Motor neuron (in vitro differentiated cells): ENCODE results near the gene PSMG3. TPM values are rescaled to one million over a fixed set of nuclear protein-coding genes. Genes with fewer than 3 reads are reported as not detected.

Experiments used
- ATAC-seq, 8 experiments: fragments of 200-7000 bp; cut with Tn5 transposase; replicated peaks in 6 of 8; 2 replicates each; pipeline ENCODE4 v1.8.0; 2021; ENCODE audit warnings: mild to moderate bottlenecking in 8 of 8, moderate library complexity in 8 of 8
- H3K27ac ChIP-seq, 2 donors: fragments of 250-450 bp; sonication (Bioruptor Pico); 2 replicates each; pipeline ENCODE4 v1.9.0; 2021; ENCODE audit warnings: antibody characterized with exemption in 2 of 2, mild to moderate bottlenecking in 2 of 2, moderate library complexity in 1 of 2
- H3K4me1 ChIP-seq, 2 donors: fragments of 250-450 bp; sonication (Bioruptor Pico); replicated peaks in 1 of 2; 2 replicates each; pipeline ENCODE4 v1.6.1; 2021; ENCODE audit warnings: antibody characterized with exemption in 2 of 2, mild to moderate bottlenecking in 2 of 2, moderate library complexity in 1 of 2
- H3K4me3 ChIP-seq, 5 donors: fragments of 250-450 bp; sonication (Bioruptor Pico); 2 replicates each; pipeline ENCODE4 v1.9.0; 2021; ENCODE audit warnings: antibody characterized with exemption in 5 of 5, mild to moderate bottlenecking in 5 of 5, moderate library complexity in 4 of 5
- WGBS, 10 experiments: fragments of 450-650 bp; shearing (Covaris generic); methylation state at CpG; one replicate each; pipeline ENCODE4 v1.0.0; 2022; 5-methylcytosine and 5-hydroxymethylcytosine counted together
- in situ Hi-C, 9 experiments: fragments of 400-800 bp; cut with MboI; loops; one replicate each; pipeline ENCODE4 v1.15.0; 2021; ENCODE audit warnings: low sequenced_read_pairs in 9 of 9, low pct_unique_long_range_greater_than_20kb in 2 of 9; ENCODE audit not compliant: unreplicated experiment in 9 of 9
- total RNA-seq, 8 experiments: library from RNA; unstranded; fragments of 300-600 nt; gene quantifications; 2 replicates each; pipeline versions ENCODE4 v1.2.3 to v1.2.4, GENCODE V29; 2022

PSMG3 gene
- total RNA-seq, 8 experiments from 2014 or later = 24.0 to 52.8 (median 44.8) TPM

DNA sequence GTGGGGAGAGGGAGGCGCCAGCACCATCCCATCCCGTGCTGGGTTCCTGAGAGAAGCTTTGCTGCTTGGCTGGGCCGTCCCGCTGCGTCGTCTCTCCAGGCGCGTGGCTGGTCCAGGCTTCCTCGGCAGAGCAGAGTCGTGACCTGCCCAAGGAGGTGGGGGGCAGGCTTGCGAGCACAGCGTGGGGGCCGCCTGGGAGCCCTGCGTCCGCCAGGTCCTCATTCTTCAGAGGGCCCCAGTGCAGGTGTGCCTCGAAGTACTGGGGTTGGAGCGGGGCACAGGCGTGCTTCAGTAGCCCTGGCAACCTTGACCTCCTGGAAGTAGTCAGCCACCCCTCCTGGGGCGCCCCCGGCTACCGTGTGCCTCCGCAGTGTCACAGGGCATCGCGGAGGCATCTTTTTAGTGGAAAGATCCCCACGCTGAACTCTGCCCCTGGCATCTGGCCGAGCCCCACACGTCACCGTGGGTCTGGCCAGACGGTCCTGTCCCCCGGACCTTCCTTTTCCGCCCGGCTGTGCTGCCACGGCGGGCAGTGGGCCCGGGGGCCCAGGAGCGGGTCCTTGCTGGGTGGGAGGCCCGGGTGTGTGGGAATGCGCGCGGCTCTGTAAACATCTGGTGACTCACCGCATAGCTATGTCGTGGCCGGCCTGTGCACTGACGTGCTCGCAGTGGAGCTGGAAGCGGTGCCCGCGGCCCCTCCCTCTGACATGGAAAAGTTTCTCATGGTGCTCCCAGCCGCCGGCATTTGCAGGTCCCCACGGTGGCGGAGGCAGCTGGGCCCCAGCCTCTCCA lies 32.9 kb downstream of the PSMG3 start:
- 2 to 40% (median 24%) methylated on average over 1 to 19 of the region's 52 CpGs; no CpG with 5 or more reads in 5 of the 10 experiments for WGBS, 10 experiments
- H3K27ac ChIP-seq = peak overlapping the region; percentile 9 to 91
- H3K4me1 ChIP-seq = peaks cover 61 to 65% of the 10 kb centered on the region in 2 donors

GRCh38 chr7:1536455-1536742 lies 33.4 kb downstream of the PSMG3 start:
- WGBS, 10 experiments = 62 to 76% (median 70%) methylated on average over 2 to 4 of the region's 7 CpGs; no CpG with 5 or more reads in 7 of the 10 experiments
- no peak for ATAC-seq
- in situ Hi-C loops = no loop called here
- H3K4me1 ChIP-seq = peaks cover 65 to 71% of the 10 kb centered on the region in 2 donors
- no peak overlapping the region for H3K4me3 ChIP-seq
- H3K27ac ChIP-seq = peak overlapping the region in 1 of 2 donors; percentile 91

More for the DNA sequence above, 32.9 kb downstream of the PSMG3 start:
- peak overlapping the region in 2 of 5 donors; percentile 18 to 33 for H3K4me3 ChIP-seq
- ATAC-seq = peak; percentile 51 to 85 (median 72)
- in situ Hi-C loops = no loop called here

GRCh38 chr7:1535701-1536454 lies 34.0 kb downstream of the PSMG3 start:
- no peak overlapping the region for H3K27ac ChIP-seq
- 40 to 91% (median 79%) methylated on average over 1 to 8 of the region's 42 CpGs; no CpG with 5 or more reads in 6 of the 10 experiments for WGBS, 10 experiments
- ATAC-seq = no peak
- H3K4me3 ChIP-seq = no peak overlapping the region
- H3K4me1 ChIP-seq = peaks cover 69 to 73% of the 10 kb centered on the region in 2 donors
- in situ Hi-C loops = no loop called here

- ATAC-seq = no peak
- in situ Hi-C loops = no loop called here
- H3K4me3 ChIP-seq = no peak overlapping the region
- 33 to 100% (median 80%) methylated on average over 1 to 6 of the region's 6 CpGs; no CpG with 5 or more reads in 3 of the 10 experiments for WGBS, 10 experiments
- H3K4me1 ChIP-seq = peaks cover 72 to 75% of the 10 kb centered on the region in 2 donors
- H3K27ac ChIP-seq = no peak overlapping the region
These were observed 34.8 kb downstream of the PSMG3 start for GRCh38 chr7:1535100-1535458.

DNA sequence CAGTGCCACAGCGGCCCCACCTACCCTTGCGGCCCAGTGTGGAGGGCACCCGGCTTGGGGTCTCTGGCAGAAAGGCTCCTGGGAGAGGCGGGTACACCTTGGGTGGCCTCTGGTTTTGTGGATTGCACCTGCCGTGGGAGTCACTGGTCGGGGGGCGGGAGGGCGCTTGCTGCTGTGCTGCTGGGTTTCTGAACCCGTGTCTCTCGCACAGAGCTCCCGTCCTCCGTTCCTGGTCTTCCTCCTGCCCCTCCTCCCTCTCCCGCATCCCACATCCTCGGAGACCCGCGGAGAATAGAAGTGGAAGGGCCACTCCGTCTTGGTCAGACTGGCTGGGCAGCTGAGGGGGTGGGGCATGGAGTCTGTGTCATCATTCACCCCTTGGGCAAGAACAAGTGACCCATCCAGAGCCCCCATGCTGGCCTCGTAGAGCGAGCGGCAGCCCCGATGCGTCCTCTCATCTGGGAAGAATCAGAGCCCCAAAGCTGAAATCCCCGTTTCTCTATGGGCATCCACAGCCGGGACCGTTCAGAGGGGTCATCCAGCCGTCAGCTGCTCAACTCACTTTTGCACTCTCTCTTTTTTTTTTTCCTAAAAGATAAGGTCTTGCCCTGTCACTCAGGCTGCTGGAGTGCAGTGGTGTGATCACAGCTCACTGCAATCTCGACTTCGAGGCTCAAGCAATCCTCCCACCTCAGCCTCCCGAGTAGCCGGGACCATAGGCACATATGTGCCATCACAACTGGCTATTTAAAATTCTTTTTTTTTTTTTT lies 35.3 kb downstream of the PSMG3 start:
- no peak for ATAC-seq
- Histone ChIP-seq H3K4me3 (no peak overlapping the region), H3K4me1 (peaks cover 73 to 78% of the 10 kb centered on the region in 2 donors), H3K27ac (peak overlapping the region in 1 of 2 donors; percentile 68)
- in situ Hi-C loops = no loop called here
- WGBS, 10 experiments = 58 to 95% (median 86%) methylated on average over 4 to 7 of the region's 30 CpGs; no CpG with 5 or more reads in 3 of the 10 experiments

DNA sequence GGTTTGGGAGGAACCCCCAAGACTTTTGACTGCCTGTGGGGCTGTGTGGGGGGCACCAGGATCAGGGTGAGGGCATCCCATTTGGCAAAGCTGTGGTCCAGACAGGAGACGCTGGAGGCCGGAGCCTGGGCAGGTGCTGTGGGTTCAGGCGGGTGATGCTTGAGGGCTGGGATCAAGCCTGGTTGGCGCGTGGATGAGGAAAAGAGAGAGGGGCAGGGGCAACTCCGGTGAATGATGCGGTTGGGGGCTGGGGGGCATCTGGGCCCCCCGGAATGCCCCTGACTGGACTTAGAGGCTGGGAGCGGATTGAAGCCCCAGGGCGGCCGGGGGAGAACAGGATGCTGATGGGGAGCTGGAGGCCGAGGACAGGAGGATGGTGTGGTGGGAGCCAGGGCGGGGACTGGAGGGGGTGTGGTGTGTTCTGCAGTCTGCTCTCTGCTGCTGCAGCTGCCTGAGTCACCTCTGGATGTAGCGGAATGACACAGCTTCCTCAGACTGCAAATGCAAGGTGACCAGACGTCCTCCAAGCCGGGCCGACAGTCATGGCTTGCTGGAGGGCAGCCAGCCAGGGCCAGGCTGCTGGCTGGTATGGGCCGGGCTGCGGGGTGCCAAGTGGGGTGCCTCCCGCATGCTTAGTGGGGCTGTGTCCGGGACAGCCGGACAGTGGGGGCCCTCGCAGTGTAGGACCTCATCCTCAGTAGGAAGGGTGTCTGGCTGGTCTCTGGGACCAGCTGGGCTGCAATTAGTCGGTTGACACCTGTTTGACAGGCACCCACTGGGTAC lies 36.1 kb downstream of the PSMG3 start:
- in situ Hi-C loops = no loop called here
- 31 to 93% (median 70%) methylated on average over 3 to 7 of the region's 24 CpGs; no CpG with 5 or more reads in 7 of the 10 experiments for WGBS, 10 experiments
- Histone ChIP-seq H3K27ac (peak overlapping the region in 1 of 2 donors; percentile 68), H3K4me3 (no peak overlapping the region), H3K4me1 (peaks cover 65 to 70% of the 10 kb centered on the region in 2 donors)
- peak; percentile 2 to 40 (median 24) for ATAC-seq

DNA sequence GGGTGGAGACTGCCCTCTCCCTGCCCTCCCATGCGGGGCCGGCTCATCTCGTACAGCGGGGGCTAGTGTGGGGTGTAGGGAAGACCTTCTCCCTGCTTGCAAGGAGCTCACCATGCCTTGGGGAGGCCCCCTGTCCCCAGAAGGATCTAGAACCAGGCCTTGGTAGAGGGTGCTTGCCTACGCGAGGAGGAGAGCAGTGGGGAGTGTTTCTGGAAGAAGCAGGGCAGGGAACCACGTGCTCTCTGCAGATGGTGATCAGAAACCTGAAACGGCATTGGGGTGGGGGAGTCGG lies 36.6 kb downstream of the PSMG3 start:
- in situ Hi-C loops = no loop called here
- peak overlapping the region in 1 of 2 donors; percentile 43 for H3K27ac ChIP-seq
- 84% methylated on average over 4 of the region's 9 CpGs; no CpG with 5 or more reads in 9 of the 10 experiments for WGBS, 10 experiments
- peaks cover 60 to 65% of the 10 kb centered on the region in 2 donors for H3K4me1 ChIP-seq
- peak overlapping the region in 1 of 5 donors; percentile 48 for H3K4me3 ChIP-seq
- ATAC-seq = peak in 2 of 8 experiments; percentile 0 to 1

DNA sequence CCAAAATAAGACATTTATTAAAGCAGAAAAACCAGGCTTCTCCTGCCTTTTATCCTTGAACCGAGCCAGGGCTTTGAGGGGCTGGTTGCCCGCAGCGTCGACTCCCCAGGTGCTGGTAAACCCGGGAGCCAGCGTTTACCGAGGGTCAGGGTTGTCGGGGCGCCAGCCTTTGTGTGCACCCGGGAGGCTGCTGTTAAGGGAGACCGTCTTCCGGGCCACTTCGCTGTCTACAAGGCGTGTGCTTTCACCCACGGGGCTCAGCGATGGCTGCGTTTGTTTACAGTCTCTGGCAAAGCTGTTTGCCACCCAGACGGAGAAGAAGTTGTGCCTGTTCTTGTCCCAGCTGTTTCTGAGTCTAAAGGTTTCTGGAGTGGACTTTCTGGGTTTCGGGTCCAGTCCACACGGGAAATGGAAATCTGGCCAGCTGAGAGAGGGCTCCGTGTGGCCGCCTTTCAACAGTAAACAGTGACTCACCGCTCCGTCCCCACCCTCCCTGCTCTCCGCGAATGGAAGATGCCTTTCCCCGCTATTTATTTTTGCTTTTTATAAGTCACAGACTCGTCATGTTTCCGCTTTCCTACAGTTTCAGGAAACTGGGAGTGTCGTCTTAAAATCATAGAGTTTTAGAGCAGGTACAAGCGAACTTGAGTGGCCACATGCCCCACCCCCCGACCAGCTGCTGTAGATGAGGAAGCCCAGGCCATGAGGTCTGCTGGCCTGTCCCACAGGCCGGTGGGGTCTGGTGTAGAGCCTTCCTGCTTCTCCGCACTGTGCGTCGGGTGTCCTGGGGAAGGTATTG lies 37.2 kb downstream of the PSMG3 start:
- Histone ChIP-seq H3K4me1 (peaks cover 57 to 60% of the 10 kb centered on the region in 2 donors), H3K27ac (peak overlapping the region in 1 of 2 donors; percentile 43), H3K4me3 (peak overlapping the region in 2 of 5 donors; percentile 7 to 48)
- in situ Hi-C loops = no loop called here
- WGBS, 10 experiments = 0 to 44% (median 26%) methylated on average over 3 to 13 of the region's 36 CpGs; no CpG with 5 or more reads in 3 of the 10 experiments
- ATAC-seq = peak in 7 of 8 experiments; percentile 13 to 46 (median 15)

DNA sequence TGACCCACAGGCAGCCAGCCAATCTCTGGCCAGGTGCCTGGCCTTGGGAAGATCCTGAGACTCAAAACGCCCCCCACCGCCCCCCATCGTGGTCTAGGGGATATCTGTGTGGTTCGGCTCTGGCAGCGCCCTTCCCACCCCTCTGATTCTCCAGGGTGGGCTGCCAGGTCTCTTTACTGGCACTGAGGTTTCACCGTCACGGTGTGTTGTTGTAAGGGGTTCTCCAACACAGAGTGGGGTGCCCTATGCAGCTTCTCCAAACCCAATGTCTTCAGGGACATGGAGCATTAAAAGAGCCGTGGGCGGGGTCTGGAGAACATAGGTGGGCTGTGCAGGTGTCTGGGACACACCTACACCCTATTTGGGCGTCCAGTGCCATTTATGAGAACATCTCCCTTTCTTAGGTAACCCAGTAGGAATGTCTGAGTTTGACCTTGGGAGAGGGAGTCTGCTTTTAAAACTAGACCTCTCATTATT lies 37.8 kb downstream of the PSMG3 start:
- 20 to 83% (median 70%) methylated on average over 1 to 2 of the region's 10 CpGs; no CpG with 5 or more reads in 6 of the 10 experiments for WGBS, 10 experiments
- Histone ChIP-seq H3K4me1 (peaks cover 51 to 54% of the 10 kb centered on the region in 2 donors), H3K27ac (peak overlapping the region in 1 of 2 donors; percentile 22), H3K4me3 (peak overlapping the region in 2 of 5 donors; percentile 48 to 50)
- ATAC-seq = no peak
- in situ Hi-C loops = no loop called here

DNA sequence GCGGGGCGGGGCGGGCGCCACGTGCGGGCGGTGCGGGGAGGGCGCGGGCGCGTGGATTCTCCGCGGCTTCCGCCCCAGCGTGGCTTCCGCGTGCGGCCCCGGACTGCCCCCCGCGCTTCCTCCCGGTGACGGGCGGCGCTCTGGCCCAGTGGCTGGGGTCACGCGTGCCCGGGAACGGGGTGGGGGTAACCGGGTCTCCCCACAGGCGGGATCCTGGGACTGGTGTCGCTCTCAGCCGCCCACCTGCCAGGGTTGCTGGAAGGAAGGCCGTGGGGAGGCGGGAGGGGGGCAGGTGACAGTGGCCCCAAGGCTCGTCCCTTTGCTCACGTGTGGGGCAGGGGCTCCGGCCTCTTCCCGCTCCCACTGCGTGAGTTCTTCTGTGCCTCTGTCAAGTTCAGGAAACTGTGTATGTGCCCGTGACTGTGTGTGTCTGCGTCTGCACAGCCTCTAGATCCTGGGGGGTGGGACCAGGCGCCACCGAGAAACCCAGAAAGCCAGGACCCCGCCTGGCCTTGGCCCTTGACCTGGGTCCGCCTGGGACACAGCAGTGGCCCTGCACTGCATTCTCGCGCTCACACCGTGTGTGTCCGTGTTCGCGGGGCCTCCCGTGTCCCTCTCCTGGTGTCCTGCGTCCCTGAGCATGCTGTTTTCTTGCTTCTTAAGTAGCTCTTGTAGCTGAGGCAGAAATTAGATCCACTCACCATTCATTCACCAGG lies 38.4 kb downstream of the PSMG3 start:
- ATAC-seq = peak in 6 of 8 experiments; percentile 2 to 13 (median 10)
- in situ Hi-C loops = no loop called here
- peak overlapping the region in 1 of 2 donors; percentile 41 for H3K27ac ChIP-seq

DNA sequence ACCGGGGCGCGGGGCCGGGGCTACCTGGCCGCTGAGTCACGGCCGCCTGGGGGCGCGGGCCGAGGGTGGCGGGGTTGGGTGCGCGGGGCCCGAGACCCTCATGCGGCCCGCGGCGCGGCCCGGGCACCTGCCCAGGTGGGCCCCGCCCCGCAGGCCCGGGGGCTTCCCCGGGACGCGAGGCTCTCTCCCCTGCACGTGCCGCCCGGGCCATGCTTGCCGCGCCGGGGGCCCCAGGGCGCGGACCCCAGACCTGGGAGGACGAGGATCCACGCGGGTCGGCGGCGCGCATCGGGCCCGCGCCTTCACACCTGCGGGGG lies 38.9 kb downstream of the PSMG3 start:
- peak in 1 of 8 experiments; percentile 5 for ATAC-seq
- no CpG with 5 or more reads among the region's 45 CpGs for WGBS, 10 experiments
- Histone ChIP-seq H3K27ac (peak overlapping the region in 1 of 2 donors; percentile 41), H3K4me1 (peaks cover 42 to 43% of the 10 kb centered on the region in 2 donors), H3K4me3 (peak overlapping the region; percentile 37 to 50 (median 42))
- in situ Hi-C loops = no loop called here

More for the DNA sequence above, 38.4 kb downstream of the PSMG3 start:
- 40% methylated on average over 1 of the region's 55 CpGs; no CpG with 5 or more reads in 9 of the 10 experiments for WGBS, 10 experiments
- Histone ChIP-seq H3K4me1 (peaks cover 45 to 48% of the 10 kb centered on the region in 2 donors), H3K4me3 (peak overlapping the region; percentile 37 to 50 (median 42))
